Femur (tissue), 1 donor: ENCODE measurements around the gene ZBTB20.

Experiments
- DNase-seq: peaks from one replicate; pipeline ENCODE4 v3.0.0-alpha.2; 2017

The ZBTB20 gene

GRCh38 chr3:114454551-114455251, 692.4 kb downstream of the ZBTB20 start:
- DNase-seq: peak; percentile 25

- no peak for DNase-seq
Measured at GRCh38 chr3:114453361-114453780, 693.7 kb downstream of the ZBTB20 start.

GRCh38 chr3:114452937-114453336, 694.2 kb downstream of the ZBTB20 start:
- no peak for DNase-seq

GRCh38 chr3:114452256-114452655, 694.8 kb downstream of the ZBTB20 start:
- DNase-seq: no peak

- peak; percentile 17 for DNase-seq
Measured at GRCh38 chr3:114451561-114452018, 695.5 kb downstream of the ZBTB20 start.

GRCh38 chr3:114451051-114451451, 696.0 kb downstream of the ZBTB20 start:
- no peak for DNase-seq

- no peak for DNase-seq
Measured at GRCh38 chr3:114450008-114450596, 697.0 kb downstream of the ZBTB20 start.

GRCh38 chr3:114449271-114450007, 697.6 kb downstream of the ZBTB20 start:
- no peak for DNase-seq

GRCh38 chr3:114447950-114448479, 699.1 kb downstream of the ZBTB20 start:
- DNase-seq: peak; percentile 18

- DNase-seq: no peak
Measured at GRCh38 chr3:114447545-114447944, 699.5 kb downstream of the ZBTB20 start.

- peak; percentile 24 for DNase-seq
Measured at GRCh38 chr3:114446600-114446999, 700.5 kb downstream of the ZBTB20 start.

GRCh38 chr3:114445233-114445632, 701.9 kb downstream of the ZBTB20 start:
- no peak for DNase-seq

GRCh38 chr3:114444216-114444615, 702.9 kb downstream of the ZBTB20 start:
- no peak for DNase-seq

GRCh38 chr3:114442246-114442645, 704.8 kb downstream of the ZBTB20 start:
- no peak for DNase-seq

- no peak for DNase-seq
Measured at GRCh38 chr3:114441386-114441785, 705.7 kb downstream of the ZBTB20 start.

- DNase-seq: no peak
Measured at GRCh38 chr3:114440700-114441099, 706.4 kb downstream of the ZBTB20 start.

- no peak for DNase-seq
Measured at GRCh38 chr3:114439284-114439683, 707.8 kb downstream of the ZBTB20 start.

GRCh38 chr3:114437897-114438296, 709.2 kb downstream of the ZBTB20 start:
- no peak for DNase-seq

- DNase-seq: no peak
Measured at GRCh38 chr3:114436182-114436581, 710.9 kb downstream of the ZBTB20 start.

GRCh38 chr3:114435386-114436115, 711.5 kb downstream of the ZBTB20 start:
- no peak for DNase-seq

GRCh38 chr3:114432310-114432709, 714.8 kb downstream of the ZBTB20 start:
- no peak for DNase-seq

- no peak for DNase-seq
Measured at GRCh38 chr3:114428044-114428595, 719.0 kb downstream of the ZBTB20 start.
